ENCODE data around the gene LAMB3.

DNA sequence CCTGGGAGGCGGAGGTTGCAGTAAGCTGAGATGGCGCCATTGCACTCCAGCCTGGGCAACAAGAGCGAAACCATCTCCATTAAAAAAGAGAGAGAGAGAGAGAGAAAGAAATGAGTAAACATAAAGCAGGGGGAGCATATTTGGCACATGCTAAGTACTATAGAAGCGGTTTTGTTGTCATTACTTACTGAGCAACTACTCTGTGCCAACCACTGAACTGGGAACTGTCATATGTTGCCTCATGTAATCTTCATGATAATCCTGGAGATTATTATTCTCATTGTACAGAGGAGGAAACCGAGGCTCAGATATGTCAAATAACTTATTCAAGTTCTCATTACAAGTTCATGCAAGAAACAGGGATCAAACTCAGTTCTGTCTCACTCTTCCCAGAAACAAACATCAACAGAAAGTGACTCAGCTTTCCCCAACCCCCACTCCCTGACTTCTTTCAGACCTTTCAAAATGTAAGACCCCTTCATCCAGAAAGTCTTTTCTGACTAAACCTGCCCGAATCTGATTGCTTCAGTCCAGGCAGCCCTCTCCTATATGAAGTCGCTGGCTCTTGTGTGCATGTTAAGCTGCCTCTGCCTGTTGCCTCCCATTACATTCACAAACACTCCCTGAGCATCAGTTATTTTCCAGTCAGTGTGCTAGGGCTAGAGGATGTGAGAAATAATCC is 23.5 kb downstream of the LAMB3 start:
- TF ChIP-seq, protein P1, sequence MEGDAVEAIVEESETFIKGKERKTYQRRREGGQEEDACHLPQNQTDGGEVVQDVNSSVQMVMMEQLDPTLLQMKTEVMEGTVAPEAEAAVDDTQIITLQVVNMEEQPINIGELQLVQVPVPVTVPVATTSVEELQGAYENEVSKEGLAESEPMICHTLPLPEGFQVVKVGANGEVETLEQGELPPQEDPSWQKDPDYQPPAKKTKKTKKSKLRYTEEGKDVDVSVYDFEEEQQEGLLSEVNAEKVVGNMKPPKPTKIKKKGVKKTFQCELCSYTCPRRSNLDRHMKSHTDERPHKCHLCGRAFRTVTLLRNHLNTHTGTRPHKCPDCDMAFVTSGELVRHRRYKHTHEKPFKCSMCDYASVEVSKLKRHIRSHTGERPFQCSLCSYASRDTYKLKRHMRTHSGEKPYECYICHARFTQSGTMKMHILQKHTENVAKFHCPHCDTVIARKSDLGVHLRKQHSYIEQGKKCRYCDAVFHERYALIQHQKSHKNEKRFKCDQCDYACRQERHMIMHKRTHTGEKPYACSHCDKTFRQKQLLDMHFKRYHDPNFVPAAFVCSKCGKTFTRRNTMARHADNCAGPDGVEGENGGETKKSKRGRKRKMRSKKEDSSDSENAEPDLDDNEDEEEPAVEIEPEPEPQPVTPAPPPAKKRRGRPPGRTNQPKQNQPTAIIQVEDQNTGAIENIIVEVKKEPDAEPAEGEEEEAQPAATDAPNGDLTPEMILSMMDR (IDR thresholded peaks at IDR 0.05; ENCODE audit: insufficient read depth, low read depth, low read length): no peak
- no peak for TF ChIP-seq EZH2 (IDR thresholded peaks at IDR 0.05; ENCODE audit: insufficient read depth, low read length)

All from astrocyte (in vitro differentiated cells and primary cell).